Hepatocyte (in vitro differentiated cells): ENCODE data around the gene LLGL2. TPM values are rescaled to one million over a fixed set of nuclear protein-coding genes. Genes with fewer than 3 reads are reported as not detected.

Experiments
- DNase-seq: peaks from one replicate; pipeline ENCODE4 v3.0.0-alpha.2; 2016; ENCODE audit warnings: low spot score
- H2AFZ ChIP-seq: fragments of 200-600 bp; sonication (generic); 2 replicates; pipeline ENCODE4 v1.6.0; 2016; ENCODE audit warnings: antibody characterized with exemption, mild to moderate bottlenecking
- H3K27ac ChIP-seq: fragments of 200-600 bp; sonication (generic); 2 replicates; pipeline ENCODE4 v1.5.1; 2016; ENCODE audit warnings: mild to moderate bottlenecking
- H3K27me3 ChIP-seq: fragments of 200-600 bp; sonication (generic); 2 replicates; pipeline ENCODE4 v1.6.1; 2016
- H3K36me3 ChIP-seq: fragments of 200-600 bp; sonication (generic); replicated peaks from 2 replicates; pipeline ENCODE4 v1.5.1; 2016; ENCODE audit warnings: low read depth; ENCODE audit not compliant: insufficient read depth
- H3K4me1 ChIP-seq: fragments of 200-600 bp; sonication (generic); 2 replicates; pipeline ENCODE4 v1.5.1; 2016; ENCODE audit warnings: mild to moderate bottlenecking, moderate library complexity; ENCODE audit not compliant: insufficient read depth
- H3K4me2 ChIP-seq: fragments of 200-600 bp; sonication (generic); 2 replicates; pipeline ENCODE4 v1.6.0; 2016
- H3K4me3 ChIP-seq: fragments of 200-600 bp; sonication (generic); 2 replicates; pipeline ENCODE4 v1.5.1; 2016; ENCODE audit warnings: mild to moderate bottlenecking
- H3K79me2 ChIP-seq: fragments of 200-600 bp; sonication (generic); 2 replicates; pipeline ENCODE4 v1.6.0; 2017; ENCODE audit warnings: mild to moderate bottlenecking
- H3K9me2 ChIP-seq: fragments of 200-600 bp; sonication (generic); replicated peaks from 2 replicates; pipeline ENCODE4 v1.6.0; 2017; ENCODE audit warnings: mild to moderate bottlenecking; ENCODE audit not compliant: insufficient read depth
- H3K9me3 ChIP-seq: fragments of 200-600 bp; sonication (generic); 2 replicates; pipeline ENCODE4 v1.5.1; 2016; ENCODE audit warnings: low read depth, mild to moderate bottlenecking
- H4K20me1 ChIP-seq: fragments of 200-600 bp; sonication (generic); 2 replicates; pipeline ENCODE4 v1.6.0; 2016; ENCODE audit warnings: mild to moderate bottlenecking; ENCODE audit not compliant: insufficient read depth, poor library complexity, severe bottlenecking
- CTCF ChIP-seq: fragments of 200-600 bp; sonication (generic); IDR thresholded peaks from 2 replicates; pipeline ENCODE4 v1.5.1; 2016; ENCODE audit warnings: antibody characterized with exemption, mild to moderate bottlenecking; ENCODE audit not compliant: poor library complexity
- EZH2 ChIP-seq: fragments of 200-600 bp; sonication (generic); IDR thresholded peaks from 2 replicates; pipeline ENCODE4 v1.6.1; 2016; ENCODE audit warnings: antibody characterized with exemption, mild to moderate bottlenecking, borderline replicate concordance
- EZH2phosphoT487 ChIP-seq: fragments of 200-600 bp; sonication (generic); IDR thresholded peaks from one replicate; pipeline ENCODE4 v1.6.1; 2018; ENCODE audit warnings: antibody characterized with exemption, mild to moderate bottlenecking, low read depth, moderate library complexity; ENCODE audit not compliant: unreplicated experiment, severe bottlenecking
- WGBS: methylation state at CpG from one replicate; pipeline ENCODE4 v1.1.6; 2016; ENCODE audit warnings: low lambda C conversion rate; ENCODE audit errors: missing lambda C conversion rate; 5-methylcytosine and 5-hydroxymethylcytosine counted together
- polyA plus RNA-seq: library from polyadenylated mRNA; unstranded; fragments of >200 nt; fragmentation: Nextera tagmentation; extraction: Ambion mirVana; gene quantifications from 2 replicates; pipeline ENCODE4 v1.2.1, GENCODE V29; 2016
- total RNA-seq: library from RNA; depleted of rRNA; stranded (reverse); fragments of >200 nt; gene quantifications from 2 replicates; pipeline ENCODE4 v1.2.3, GENCODE V29; 2014

The LLGL2 gene
- total and polyA plus RNA-seq, 2 experiments from 2014 or later = 81.8 to 154 TPM

GRCh38 chr17:75616521-75617122, 91.1 kb downstream of the LLGL2 start:
- no peak for TF ChIP-seq CTCF
- TF ChIP-seq EZH2 = no peak
- TF ChIP-seq EZH2phosphoT487 = no peak
- H2AFZ ChIP-seq = no peak overlapping the region
- no peak overlapping the region for H3K4me3 ChIP-seq
- H3K79me2 ChIP-seq = no peaks in the 10 kb centered on the region
- DNase-seq = no peak
- no peaks in the 10 kb centered on the region for H3K27me3 ChIP-seq
- WGBS = 94% methylated on average over 20 of the region's 24 CpGs
- H3K27ac ChIP-seq = no peak overlapping the region
- H3K9me3 ChIP-seq = no peaks in the 10 kb centered on the region
- H3K9me2 ChIP-seq = no peaks in the 10 kb centered on the region
- no peaks in the 10 kb centered on the region for H3K36me3 ChIP-seq
- no peaks in the 10 kb centered on the region for H3K4me1 ChIP-seq
- no peak overlapping the region for H3K4me2 ChIP-seq
- no peaks in the 10 kb centered on the region for H4K20me1 ChIP-seq

- Histone ChIP-seq H3K4me2 (no peak overlapping the region), H4K20me1 (no peaks in the 10 kb centered on the region), H3K36me3 (no peaks in the 10 kb centered on the region), H3K27ac (no peak overlapping the region), H3K9me3 (no peaks in the 10 kb centered on the region), H2AFZ (no peak overlapping the region), H3K27me3 (no peaks in the 10 kb centered on the region), H3K4me1 (no peaks in the 10 kb centered on the region), H3K9me2 (no peaks in the 10 kb centered on the region), H3K79me2 (no peaks in the 10 kb centered on the region), H3K4me3 (no peak overlapping the region)
- WGBS = 95% methylated on average over 16 of the region's 16 CpGs
- no peak for TF ChIP-seq EZH2phosphoT487
- no peak for TF ChIP-seq EZH2
- no peak for TF ChIP-seq CTCF
- no peak for DNase-seq
These were observed 91.7 kb downstream of the LLGL2 start for GRCh38 chr17:75617218-75617617.

GRCh38 chr17:75617675-75618074, 92.2 kb downstream of the LLGL2 start:
- no peaks in the 10 kb centered on the region for H3K36me3 ChIP-seq
- H3K4me3 ChIP-seq = no peak overlapping the region
- H4K20me1 ChIP-seq = no peaks in the 10 kb centered on the region
- no peaks in the 10 kb centered on the region for H3K9me3 ChIP-seq
- WGBS = 84% methylated on average over 11 of the region's 11 CpGs
- no peak for DNase-seq
- H3K79me2 ChIP-seq = no peaks in the 10 kb centered on the region
- H3K27ac ChIP-seq = no peak overlapping the region
- H3K27me3 ChIP-seq = no peaks in the 10 kb centered on the region
- no peak for TF ChIP-seq EZH2phosphoT487
- no peak for TF ChIP-seq CTCF
- no peak for TF ChIP-seq EZH2
- no peak overlapping the region for H3K4me2 ChIP-seq
- no peak overlapping the region for H2AFZ ChIP-seq
- H3K4me1 ChIP-seq = no peaks in the 10 kb centered on the region
- H3K9me2 ChIP-seq = no peaks in the 10 kb centered on the region
